Stimulated activated CD4-positive, alpha-beta T cell treated with anti-CD3 and anti-CD28 coated beads, Interleukin-2, amount 100 ng/mL, for 4 hours (primary cell): ENCODE measurements around the gene ROBO3.
A peak's percentile ranks its signal among the peaks of the same experiment; 100 is the strongest.

Experiments used
- DNase-seq: peaks from one replicate; pipeline ENCODE4 v3.0.0-alpha.2; 2020; ENCODE audit warnings: low read depth

ROBO3 gene

DNA sequence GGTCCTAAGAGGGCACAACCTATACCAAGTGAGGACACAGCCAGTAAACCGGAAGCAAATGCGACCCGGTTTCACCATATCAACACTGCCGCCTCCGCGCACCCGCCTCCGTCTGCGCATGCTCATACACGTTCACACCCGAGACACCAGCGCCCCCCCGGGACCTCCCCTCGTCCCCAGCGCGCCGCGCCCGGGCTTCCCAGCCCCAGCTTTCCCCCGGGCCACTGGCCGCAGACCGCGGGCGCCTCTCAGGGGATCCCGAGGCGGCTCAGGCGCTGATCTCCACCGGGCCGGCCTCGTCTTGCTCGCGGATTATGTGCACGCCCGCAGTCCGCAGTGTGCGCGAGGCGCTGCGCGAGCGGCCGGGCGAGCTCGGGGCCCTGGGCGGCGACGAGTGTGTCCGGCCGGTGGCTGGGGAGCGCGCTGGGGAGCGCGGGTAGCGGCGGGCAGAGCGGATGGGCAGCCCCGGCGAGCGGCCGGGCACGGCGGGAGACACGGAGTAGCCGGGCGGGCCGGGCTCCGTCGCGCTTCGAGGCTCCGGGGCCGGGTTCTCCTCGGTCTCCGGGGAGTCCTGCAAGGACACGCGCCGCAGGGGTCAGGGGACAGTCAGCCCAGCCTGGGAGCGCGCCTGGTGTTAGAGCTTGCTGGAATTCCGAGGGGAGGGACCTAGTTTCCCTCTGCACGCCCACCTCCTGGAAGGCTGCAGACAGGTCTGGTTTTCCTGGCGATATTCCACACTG is 55.8 kb downstream of the ROBO3 start:
- DNase-seq, result peak; percentile 76

DNA sequence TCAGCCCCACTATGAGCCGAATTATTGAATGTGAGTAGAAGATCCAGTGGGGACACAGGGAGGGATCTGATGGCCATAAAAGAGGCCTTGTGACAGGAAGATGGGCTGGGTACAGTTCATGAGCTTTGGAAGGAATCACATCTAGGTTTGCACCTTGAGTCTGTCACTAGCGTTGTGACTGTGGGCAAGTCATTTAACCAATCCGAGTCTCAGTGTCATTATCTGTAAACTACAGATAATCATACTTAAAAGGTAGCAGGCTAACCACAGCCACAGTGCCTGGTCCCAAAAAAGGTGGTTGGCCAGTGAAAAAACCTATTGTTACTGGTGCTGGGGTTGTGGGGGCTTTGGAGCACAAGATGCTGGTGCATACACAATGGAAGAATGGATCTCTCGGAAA is 57.6 kb downstream of the ROBO3 start:
- DNase-seq, result no peak

DNA sequence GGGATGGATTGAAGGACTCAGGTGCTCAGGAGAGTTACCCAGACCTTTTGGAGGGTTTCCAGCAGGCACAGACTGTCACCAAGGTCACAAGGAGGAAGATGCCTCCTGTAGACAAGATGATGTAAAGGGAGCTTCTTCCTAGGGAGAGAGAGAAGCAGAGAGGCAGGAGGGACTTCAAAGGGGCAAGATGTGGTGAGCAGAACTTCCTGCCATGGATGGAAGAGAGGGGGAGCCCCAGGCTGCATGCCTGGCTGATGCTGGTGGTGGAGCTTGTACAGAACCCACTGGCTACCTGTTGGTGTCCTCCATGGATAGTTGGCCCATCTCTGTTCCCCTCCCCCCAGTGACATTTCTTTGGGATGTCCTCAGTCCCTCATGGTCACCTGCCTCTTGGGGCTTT is 58.1 kb downstream of the ROBO3 start:
- no peak for DNase-seq

DNA sequence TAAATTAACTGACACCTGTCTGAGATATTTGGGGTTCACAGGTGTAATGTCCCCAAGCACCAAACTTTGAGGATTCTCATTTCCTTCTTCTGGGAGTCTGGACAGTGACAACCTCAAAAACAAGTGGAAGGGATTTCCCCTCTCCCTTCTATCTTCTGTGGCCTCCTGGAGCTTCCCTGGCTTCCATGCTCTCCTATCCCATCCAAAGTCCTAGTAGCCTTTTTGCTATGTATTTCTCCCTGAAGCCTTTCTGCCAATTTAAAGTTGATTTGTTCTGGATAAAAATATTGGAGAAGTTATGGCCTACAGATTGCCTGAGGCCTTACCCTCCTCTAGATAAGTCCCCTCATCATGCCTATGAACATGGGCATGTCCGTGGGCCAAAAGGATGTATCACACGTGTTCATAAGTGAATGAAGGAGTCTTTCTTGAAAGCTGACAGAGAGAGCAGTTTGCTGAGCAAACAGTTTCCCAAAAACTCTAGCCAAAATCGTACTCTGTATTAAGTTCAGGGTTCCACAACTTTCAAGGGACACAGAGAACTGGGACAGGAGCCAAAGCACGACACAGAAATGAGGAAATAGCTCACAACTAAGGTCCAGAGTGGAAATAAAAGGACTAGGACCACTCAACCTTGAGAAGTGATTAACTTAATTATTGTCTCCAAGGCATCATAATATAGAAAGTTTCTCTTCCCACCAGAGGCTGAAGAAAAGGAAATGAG is 63.9 kb downstream of the ROBO3 start:
- DNase-seq, result no peak

DNA sequence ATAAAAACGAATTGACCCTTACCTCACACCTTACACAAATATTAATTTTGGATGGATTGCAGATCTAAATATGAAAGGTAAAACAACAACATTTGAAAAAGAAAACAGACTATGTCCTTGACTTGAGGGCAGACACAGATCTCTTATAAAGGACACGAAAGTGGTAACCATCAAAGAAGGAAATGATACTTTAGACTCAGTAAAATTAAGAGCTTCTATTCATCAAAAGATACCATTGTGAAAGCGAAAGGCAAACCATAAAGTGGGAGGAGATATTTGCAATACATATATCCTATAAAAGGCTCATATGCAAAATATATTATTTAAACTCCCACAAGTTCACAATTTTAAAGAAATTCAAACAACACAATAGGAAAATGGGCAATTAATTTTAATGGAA is 65.6 kb downstream of the ROBO3 start:
- DNase-seq, result no peak
